ENCODE results near the gene SOX4.
A peak's percentile ranks its signal among the peaks of the same experiment; 100 is the strongest.

SOX4 gene

DNA sequence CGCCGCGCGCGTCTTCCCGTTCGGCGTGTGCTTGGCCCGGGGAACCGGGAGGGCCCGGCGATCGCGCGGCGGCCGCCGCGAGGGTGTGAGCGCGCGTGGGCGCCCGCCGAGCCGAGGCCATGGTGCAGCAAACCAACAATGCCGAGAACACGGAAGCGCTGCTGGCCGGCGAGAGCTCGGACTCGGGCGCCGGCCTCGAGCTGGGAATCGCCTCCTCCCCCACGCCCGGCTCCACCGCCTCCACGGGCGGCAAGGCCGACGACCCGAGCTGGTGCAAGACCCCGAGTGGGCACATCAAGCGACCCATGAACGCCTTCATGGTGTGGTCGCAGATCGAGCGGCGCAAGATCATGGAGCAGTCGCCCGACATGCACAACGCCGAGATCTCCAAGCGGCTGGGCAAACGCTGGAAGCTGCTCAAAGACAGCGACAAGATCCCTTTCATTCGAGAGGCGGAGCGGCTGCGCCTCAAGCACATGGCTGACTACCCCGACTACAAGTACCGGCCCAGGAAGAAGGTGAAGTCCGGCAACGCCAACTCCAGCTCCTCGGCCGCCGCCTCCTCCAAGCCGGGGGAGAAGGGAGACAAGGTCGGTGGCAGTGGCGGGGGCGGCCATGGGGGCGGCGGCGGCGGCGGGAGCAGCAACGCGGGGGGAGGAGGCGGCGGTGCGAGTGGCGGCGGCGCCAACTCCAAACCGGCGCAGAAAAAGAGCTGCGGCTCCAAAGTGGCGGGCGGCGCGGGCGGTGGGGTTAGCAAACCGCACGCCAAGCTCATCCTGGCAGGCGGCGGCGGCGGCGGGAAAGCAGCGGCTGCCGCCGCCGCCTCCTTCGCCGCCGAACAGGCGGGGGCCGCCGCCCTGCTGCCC lies 1.1 kb downstream of the SOX4 start:
- peak in 4 of 5 experiments; percentile 8 to 55 (median 14) for DNase-seq

GRCh38 chr6:21595285-21596144 lies 2.0 kb downstream of the SOX4 start:
- peak in 4 of 5 experiments; percentile 5 to 39 (median 11) for DNase-seq

- DNase-seq, result peak in 2 of 5 experiments; percentile 22 to 24
Measured at GRCh38 chr6:21596145-21596948, 2.8 kb downstream of the SOX4 start.

GRCh38 chr6:21596949-21597682 lies 3.6 kb downstream of the SOX4 start:
- peak in 1 of 5 experiments; percentile 31 for DNase-seq

GRCh38 chr6:21597801-21598673 lies 4.5 kb downstream of the SOX4 start:
- no peak for DNase-seq

GRCh38 chr6:21598674-21599023 lies 5.1 kb downstream of the SOX4 start:
- DNase-seq, result no peak

DNA sequence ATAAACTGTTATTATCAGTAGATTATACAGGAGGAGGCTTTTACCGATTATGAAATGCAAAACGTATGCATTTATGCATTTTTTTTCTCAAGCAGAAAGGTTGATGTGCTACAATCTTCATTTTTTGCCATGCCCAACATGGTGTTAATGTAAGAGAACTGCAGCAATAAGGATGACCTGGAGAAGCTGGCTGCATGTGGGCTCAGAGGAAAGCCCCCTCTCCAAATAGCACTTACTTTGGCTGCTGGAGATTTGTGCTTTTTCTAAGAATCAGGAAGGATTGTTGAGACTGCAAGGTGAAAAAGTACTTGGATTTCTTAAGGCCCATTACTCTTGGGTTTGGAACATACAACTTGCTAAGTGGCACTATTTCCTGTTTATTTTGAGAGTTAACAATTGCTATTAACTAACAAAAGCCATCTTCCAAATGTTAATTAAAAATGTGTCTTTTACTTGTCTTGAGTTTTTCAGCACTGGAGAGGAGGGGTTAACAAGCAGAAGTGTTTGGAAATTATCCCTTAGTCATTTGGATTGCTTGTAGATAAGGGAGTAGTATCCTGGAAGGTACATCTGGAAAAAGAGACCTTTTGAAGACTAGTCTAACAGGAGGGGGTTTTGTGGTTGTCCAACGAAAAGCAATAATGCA lies 5.6 kb downstream of the SOX4 start:
- DNase-seq, result no peak

GRCh38 chr6:21601339-21601923 lies 7.9 kb downstream of the SOX4 start:
- no peak for DNase-seq

GRCh38 chr6:21601932-21602390 lies 8.4 kb downstream of the SOX4 start:
- no peak for DNase-seq

GRCh38 chr6:21603082-21603952 lies 9.8 kb downstream of the SOX4 start:
- no peak for DNase-seq

DNA sequence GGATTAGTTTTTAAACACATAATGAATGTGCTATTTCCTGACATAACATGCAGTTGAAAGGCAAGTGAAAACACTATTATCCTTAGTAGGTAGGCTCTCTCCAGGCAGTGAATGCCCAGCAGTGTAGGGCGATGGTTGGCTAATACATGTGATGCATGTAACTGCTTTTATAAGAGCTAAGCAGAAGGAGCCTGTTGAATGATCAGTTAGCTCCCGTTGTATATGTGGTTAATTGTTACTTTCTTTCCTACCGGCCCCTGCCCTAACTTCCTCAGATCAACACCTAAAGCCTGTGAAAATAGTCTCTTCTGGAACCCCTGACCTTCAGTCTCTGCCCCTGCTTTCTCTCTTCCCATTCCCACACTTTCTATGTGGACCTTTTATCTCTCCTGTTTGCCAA lies 10.5 kb downstream of the SOX4 start:
- no peak for DNase-seq

DNA sequence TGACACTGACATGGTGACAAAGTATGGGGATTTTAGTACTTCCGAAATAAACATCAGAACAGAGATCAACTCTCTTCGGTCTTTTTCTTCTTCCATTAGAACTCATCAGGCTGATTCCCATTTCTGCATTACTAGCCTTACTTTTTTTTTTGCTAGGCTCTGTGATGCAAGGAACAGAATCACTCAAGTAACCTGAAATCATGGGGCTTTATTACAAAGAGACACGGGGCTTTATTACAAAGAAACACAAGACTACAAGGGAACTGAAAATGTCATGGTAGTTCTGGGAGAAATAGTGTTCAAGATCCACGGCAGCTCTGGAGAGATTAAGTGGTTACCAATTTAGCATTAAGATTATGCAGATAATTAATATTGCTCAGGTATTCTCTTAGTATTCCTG lies 11.6 kb downstream of the SOX4 start:
- DNase-seq, result no peak

DNA sequence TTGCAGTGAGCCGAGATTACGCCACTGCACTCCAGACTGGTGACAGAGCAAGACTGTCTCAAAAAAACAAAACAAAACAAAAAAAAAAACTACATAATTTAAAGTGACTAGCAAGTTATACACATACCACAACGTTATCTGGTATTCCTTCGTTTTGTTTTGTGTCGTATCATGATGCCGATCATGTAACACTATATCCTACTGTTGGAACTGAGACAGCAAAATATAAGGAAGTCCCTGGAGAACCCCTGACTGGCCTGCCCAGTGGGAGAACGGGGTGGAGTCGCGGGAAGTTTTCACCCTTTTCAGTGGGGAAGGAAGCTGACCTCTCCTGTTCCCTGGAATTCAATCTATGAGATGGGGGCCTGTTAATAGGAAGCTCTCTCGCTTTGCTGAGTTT lies 15.1 kb downstream of the SOX4 start:
- no peak for DNase-seq

DNA sequence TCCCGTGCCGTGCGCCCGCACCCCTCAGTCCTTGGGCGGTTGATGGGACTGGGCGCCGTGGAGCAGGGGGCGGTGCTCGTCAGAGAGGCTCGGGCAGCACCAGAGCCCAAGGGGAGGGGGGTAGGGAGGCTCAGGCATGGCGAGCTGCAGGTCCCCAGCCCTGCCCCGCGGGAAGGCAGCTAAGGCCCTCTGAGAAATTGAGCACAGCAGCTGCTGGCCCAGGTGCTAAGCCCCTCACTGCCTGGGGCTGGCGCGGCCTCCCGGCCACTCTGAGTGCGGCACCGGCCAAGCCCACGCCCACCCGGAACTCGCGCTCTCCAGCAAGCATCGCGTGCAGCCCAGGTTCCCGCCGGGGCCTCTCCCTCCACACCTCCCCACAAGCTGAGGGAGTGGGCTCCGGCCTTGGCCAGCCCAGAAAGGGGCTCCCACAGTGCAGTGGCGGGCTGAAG lies 16.4 kb downstream of the SOX4 start:
- no peak for DNase-seq

GRCh38 chr6:21610341-21610740 lies 16.8 kb downstream of the SOX4 start:
- no peak for DNase-seq

DNA sequence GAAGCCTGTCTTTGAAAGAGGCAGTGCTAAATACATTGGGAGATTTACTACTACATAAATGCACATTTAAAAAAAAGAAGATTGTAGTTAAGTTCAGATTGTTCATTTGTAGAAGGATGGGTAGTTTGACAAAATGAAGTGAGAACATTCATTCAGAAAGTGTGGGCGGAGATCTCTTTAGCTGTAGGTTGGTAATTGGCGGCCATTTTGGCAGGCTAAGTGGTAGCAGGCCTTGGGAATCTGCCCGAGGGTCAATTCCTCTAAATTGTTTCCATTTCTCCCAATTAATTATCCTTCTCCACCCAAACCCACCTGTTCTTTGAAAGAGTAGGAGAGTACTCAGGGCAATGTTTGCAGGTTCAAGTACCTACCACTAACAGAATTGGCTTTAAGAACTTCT lies 17.9 kb downstream of the SOX4 start:
- DNase-seq, result no peak

DNA sequence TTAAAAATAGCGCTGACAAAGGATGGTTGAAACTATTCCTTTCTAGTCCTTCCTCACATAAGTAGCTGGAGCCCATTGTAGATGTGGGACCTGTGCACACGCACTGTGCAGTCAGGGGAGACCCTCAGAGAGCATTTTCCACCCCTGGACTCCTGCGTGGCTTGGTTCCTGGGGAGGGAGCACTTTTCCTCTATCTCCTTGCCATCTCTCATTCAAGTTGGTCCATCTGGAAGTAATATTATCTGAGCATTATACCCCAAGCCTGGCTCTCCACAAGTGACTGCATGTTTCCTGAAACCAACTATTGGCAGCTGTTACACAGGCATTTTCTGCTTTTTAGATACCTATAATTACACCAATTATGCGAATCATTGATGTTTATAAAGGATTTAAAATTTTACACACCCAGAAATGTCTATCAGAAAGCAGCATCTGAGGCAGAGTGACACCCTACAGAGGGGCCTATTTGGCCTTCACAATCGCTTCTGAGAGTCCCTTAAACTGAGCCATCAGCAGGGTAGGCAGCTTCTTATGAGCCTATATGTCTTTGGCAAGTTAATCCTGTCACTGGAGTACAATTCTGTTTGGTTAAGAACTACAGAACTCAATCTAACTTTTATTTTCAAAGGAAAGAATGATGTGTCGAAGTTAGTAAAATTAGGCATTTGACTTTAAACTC lies 18.7 kb downstream of the SOX4 start:
- no peak for DNase-seq

GRCh38 chr6:21613809-21614208 lies 20.3 kb downstream of the SOX4 start:
- no peak for DNase-seq
